ENCODE measurements around the gene ZNF430. TPM values are rescaled to one million over a fixed set of nuclear protein-coding genes. Genes with fewer than 3 reads are reported as not detected.
A peak's percentile ranks its signal among the peaks of the same experiment; 100 is the strongest.

Gene ZNF430
- total and polyA plus RNA-seq, 10 of the 15 experiments (the other 5 are each of a cell fraction or from before 2014, with no cell fraction given), result 4.6 to 19.0 (median 12.1) TPM

DNA sequence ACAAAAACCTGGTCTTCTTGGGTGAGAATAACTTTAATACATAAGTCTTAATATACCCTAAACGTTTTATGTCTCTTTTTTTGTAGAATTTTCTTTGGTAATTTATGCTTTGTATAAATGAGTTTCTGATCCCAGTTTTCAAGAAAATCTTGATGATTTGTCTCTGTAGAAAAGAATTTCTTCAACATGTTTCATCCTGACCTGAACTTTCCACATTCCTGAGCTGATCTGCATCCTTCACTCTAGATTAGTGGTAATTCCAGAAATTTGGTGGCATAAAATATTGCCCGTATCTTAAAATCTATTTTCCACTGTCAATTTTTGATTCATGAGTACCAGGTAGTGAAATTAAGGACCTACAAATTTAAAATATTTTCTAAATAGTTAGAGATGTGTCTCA, 77.8 kb downstream of the ZNF430 start:
- ChIA-PET POLR2A (no interaction called here), CTCF (no interaction called here), RAD21 (ENCODE audit: unreplicated experiment) (no interaction called here), SMC1A (ENCODE audit: uncharacterized antibody, unreplicated experiment) (no interaction called here)
- TF ChIP-seq SUPT20H (IDR thresholded peaks at IDR 0.05; ENCODE audit: borderline replicate concordance, control insufficient read depth, low read depth, low read length) (no peak), RAD21 (IDR thresholded peaks at IDR 0.05; ENCODE audit: insufficient read depth, low read depth, low read length) (no peak), EZH2 (IDR thresholded peaks at IDR 0.05; ENCODE audit: borderline replicate concordance, control insufficient read depth, low read depth, low read length) (no peak), RELA (IDR thresholded peaks at IDR 0.05; ENCODE audit: borderline replicate concordance, partially characterized antibody) (no peak), SUZ12 (IDR thresholded peaks at IDR 0.05; ENCODE audit: unreplicated experiment) (no peak)
- DNase-seq (ENCODE audit: low read depth, low spot score) (no peak), FAIRE-seq (no peak), ATAC-seq (no peak)
- Histone ChIP-seq H3K4me3 (no peak overlapping the region), H3K4me1 (ENCODE audit: control insufficient read depth, insufficient read depth, low read length) (no peaks in the 10 kb centered on the region), H3K4me2 (ENCODE audit: control insufficient read depth, insufficient read depth) (no peak overlapping the region), H3K27ac (ENCODE audit: control insufficient read depth, insufficient read depth) (no peak overlapping the region), H4K20me1 (ENCODE audit: control insufficient read depth, insufficient read depth) (no peaks in the 10 kb centered on the region), H3K27me3 (replicated peaks in 1 of 2; ENCODE audit: control insufficient read depth in 2 of 2, insufficient read depth in 2 of 2, low read length in 1 of 2) (no peaks in the 10 kb centered on the region), H3K9ac (ENCODE audit: control insufficient read depth, insufficient read depth, low read length) (no peak overlapping the region), H3K36me3 (ENCODE audit: control insufficient read depth in 2 of 2, insufficient read depth in 2 of 2, low read length in 1 of 2) (no peaks in the 10 kb centered on the region; a peak in 1 of 4 replicates), H3K79me2 (ENCODE audit: control insufficient read depth, insufficient read depth, low read length) (no peaks in the 10 kb centered on the region), H3K9me3 (replicated peaks; ENCODE audit: control insufficient read depth, insufficient read depth, low read length) (no peaks in the 10 kb centered on the region; the same call in 2 of the 3 replicates), H2AFZ (ENCODE audit: control insufficient read depth, low read depth, low read length) (no peak overlapping the region)
- in situ Hi-C loops (cut with MboI), result no loop called here
- intact Hi-C loops (cut with micrococcal nuclease; ENCODE audit: unreplicated experiment), result no loop called here
- WGBS (ENCODE audit: insufficient coverage, insufficient replicate concordance, low lambda C conversion rate, missing lambda C conversion rate), result 45% methylated on average over 2 of the region's 2 CpGs
- BruUV-seq (replicated peaks), result no TSS peak

GRCh38 chr19:21101521-21102242, 81.2 kb downstream of the ZNF430 start:
- Histone ChIP-seq H2AFZ (ENCODE audit: control insufficient read depth, low read depth, low read length) (no peak overlapping the region), H4K20me1 (ENCODE audit: control insufficient read depth, insufficient read depth) (no peaks in the 10 kb centered on the region), H3K27ac (ENCODE audit: control insufficient read depth, insufficient read depth) (no peak overlapping the region), H3K27me3 (replicated peaks in 1 of 2; ENCODE audit: control insufficient read depth in 2 of 2, insufficient read depth in 2 of 2, low read length in 1 of 2) (no peaks in the 10 kb centered on the region), H3K79me2 (ENCODE audit: control insufficient read depth, insufficient read depth, low read length) (no peaks in the 10 kb centered on the region), H3K4me2 (ENCODE audit: control insufficient read depth, insufficient read depth) (no peak overlapping the region), H3K9ac (ENCODE audit: control insufficient read depth, insufficient read depth, low read length) (no peak overlapping the region), H3K4me3 (no peak overlapping the region), H3K36me3 (ENCODE audit: control insufficient read depth in 2 of 2, insufficient read depth in 2 of 2, low read length in 1 of 2) (peaks cover 0 to 3% of the 10 kb centered on the region in 2 experiments; a peak in 1 of 4 replicates), H3K4me1 (ENCODE audit: control insufficient read depth, insufficient read depth, low read length) (no peaks in the 10 kb centered on the region), H3K9me3 (replicated peaks; ENCODE audit: control insufficient read depth, insufficient read depth, low read length) (no peaks in the 10 kb centered on the region; the same call in 2 of the 3 replicates)
- FAIRE-seq (no peak), DNase-seq (ENCODE audit: low read depth, low spot score) (no peak), ATAC-seq (peak; percentile 45)
- TF ChIP-seq RUNX3 (IDR thresholded peaks at IDR 0.05; ENCODE audit: low read length) (0 out of 2 replicates have a peak, but pooled peaks have one; percentile 17), STAT3 (IDR thresholded peaks at IDR 0.05; ENCODE audit: low read depth, low read length) (no peak)
- ChIA-PET POLR2A (no interaction called here), RAD21 (ENCODE audit: unreplicated experiment) (no interaction called here), SMC1A (ENCODE audit: uncharacterized antibody, unreplicated experiment) (no interaction called here), CTCF (no interaction called here)
- intact Hi-C loops (cut with micrococcal nuclease; ENCODE audit: unreplicated experiment), result no loop called here
- no TSS peak for BruUV-seq (replicated peaks)
- in situ Hi-C loops (cut with MboI), result no loop called here
- WGBS (ENCODE audit: insufficient coverage, insufficient replicate concordance, low lambda C conversion rate, missing lambda C conversion rate), result 97% methylated on average over 2 of the region's 2 CpGs
